AG04450 (cell line): ENCODE data around the gene FOSL2. TPM values are rescaled to one million over a fixed set of nuclear protein-coding genes. Genes with fewer than 3 reads are reported as not detected.

Source experiments
- CTCF ChIA-PET: fragments of 300-600, 350-600 bp; formaldehyde crosslinking; extraction: SDS; loops from one replicate; lab custom pipeline; 2022; ENCODE audit warnings: antibody characterized with exemption, inconsistent platforms; lab: Charles Lee
- POLR2A ChIA-PET: fragments of 350-600 bp; formaldehyde crosslinking; extraction: SDS; loops from one replicate; lab custom pipeline; 2021; ENCODE audit warnings: antibody characterized with exemption, inconsistent platforms; lab: Yijun Ruan, JAX
- DNase-seq: peaks from one replicate; pipeline ENCODE4 v3.0.0-alpha.2; 2011; ENCODE audit warnings: low read depth, low spot score
- H3K27ac ChIP-seq: one replicate; pipeline ENCODE4 v1.5.1; 2012; ENCODE audit warnings: low read depth, low read length, control low read depth
- H3K27me3 ChIP-seq: one replicate; pipeline ENCODE4 v1.6.0; 2012; ENCODE audit warnings: low read length; ENCODE audit not compliant: control insufficient read depth, insufficient read depth
- H3K4me3 ChIP-seq: 2 replicates; pipeline ENCODE4 v1.5.1; 2011; ENCODE audit warnings: mild to moderate bottlenecking, low read depth, low read length, control low read depth
- H3K9me3 ChIP-seq: 2 replicates; pipeline ENCODE4 v1.5.1; 2012; ENCODE audit warnings: low read length; ENCODE audit not compliant: control insufficient read depth, insufficient read depth
- polyA plus RNA-seq: library from polyadenylated mRNA; depleted of rRNA; stranded (reverse); fragments of >200 nt; gene quantifications from 2 replicates; pipeline ENCODE4 v1.2.3, GENCODE V29; 2011
- TF ChIP-seq, protein P1 (sequence below): IDR thresholded peaks from 2 replicates; pipeline ENCODE4 v1.5.1; 2011; ENCODE audit warnings: low read depth, low read length, control low read depth, inconsistent platforms

FOSL2 gene
- polyA plus RNA-seq, 1 experiment = 45.3 TPM

DNA sequence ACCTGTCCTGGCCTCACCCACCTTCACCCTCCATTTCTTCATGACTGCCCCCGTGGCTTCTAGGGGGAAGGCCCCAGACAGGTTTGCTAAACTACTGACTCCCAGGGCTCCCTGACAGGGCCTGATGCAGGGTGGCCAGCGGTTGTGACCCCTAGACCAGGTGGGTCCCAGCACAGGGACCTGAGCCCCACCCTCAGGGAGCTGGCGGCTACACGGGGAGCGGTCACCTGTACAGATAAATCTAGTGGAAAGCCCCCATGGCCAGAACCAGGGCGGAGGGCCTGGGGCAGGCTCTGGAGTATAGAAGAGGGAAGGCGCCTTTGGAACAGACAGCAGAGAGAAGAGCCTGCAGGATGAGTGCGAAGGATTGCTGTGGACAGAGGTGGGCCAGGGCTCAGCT lies 60.7 kb downstream of the FOSL2 start:
- ChIA-PET CTCF (interaction anchor here (0.7 to 2.6 kb wide), 9 partner anchors 9 to 770 kb away, joined by 3 to 14 read pairs (median 4); no protein-coding TSS in a partner anchor), POLR2A (no interaction called here)
- no peak overlapping the region for H3K4me3 ChIP-seq
- TF ChIP-seq, protein P1, sequence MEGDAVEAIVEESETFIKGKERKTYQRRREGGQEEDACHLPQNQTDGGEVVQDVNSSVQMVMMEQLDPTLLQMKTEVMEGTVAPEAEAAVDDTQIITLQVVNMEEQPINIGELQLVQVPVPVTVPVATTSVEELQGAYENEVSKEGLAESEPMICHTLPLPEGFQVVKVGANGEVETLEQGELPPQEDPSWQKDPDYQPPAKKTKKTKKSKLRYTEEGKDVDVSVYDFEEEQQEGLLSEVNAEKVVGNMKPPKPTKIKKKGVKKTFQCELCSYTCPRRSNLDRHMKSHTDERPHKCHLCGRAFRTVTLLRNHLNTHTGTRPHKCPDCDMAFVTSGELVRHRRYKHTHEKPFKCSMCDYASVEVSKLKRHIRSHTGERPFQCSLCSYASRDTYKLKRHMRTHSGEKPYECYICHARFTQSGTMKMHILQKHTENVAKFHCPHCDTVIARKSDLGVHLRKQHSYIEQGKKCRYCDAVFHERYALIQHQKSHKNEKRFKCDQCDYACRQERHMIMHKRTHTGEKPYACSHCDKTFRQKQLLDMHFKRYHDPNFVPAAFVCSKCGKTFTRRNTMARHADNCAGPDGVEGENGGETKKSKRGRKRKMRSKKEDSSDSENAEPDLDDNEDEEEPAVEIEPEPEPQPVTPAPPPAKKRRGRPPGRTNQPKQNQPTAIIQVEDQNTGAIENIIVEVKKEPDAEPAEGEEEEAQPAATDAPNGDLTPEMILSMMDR = no peak
- H3K27me3 ChIP-seq = no peaks in the 10 kb centered on the region
- no peaks in the 10 kb centered on the region; the same call in 1 of the 2 replicates for H3K9me3 ChIP-seq
- H3K27ac ChIP-seq = no peak overlapping the region
- no peak for DNase-seq

DNA sequence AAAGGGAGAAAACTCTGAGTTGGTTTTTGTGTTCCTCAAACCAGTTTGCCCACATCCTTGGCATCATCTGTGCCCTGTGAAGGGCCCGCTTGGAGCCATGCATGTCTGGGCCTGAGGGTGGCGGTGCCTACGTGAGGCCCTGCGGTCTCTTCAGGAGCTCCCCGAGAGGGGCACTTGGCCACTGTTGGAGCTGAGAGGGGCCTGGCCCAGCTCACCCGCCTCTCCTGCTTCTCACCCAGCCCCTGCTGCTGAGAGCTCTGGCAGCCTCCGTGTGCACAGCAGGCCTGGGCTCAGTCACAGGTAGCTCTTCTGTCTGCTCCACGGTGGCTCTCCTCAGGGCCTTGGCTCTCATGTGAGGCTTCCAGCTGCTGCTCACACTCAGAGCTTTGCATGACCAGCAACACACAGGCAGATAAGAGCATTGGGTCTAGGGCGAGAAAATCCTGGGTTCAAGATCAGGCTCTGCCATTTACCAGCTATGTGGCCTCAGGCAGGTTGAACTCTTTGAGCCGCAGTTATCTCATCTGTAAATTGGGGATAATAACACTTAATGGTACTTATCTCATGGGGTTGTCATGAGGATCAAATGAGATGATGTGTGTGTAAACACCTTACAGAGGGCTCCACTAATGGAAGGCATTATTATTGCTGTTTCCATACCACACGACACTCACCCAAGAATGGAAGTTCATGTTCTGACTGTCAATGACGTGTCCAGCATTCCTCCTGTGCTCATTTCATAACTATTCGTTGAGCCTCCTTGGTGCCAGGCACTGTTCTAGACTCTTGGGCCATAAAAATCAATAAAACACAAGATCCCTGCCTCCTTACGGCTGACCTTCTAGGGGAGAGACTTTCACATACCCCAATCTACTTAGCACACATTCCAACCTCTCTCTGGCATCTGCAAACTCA lies 61.6 kb downstream of the FOSL2 start:
- H3K27me3 ChIP-seq = no peaks in the 10 kb centered on the region
- TF ChIP-seq, protein P1 = no peak
- no peak overlapping the region for H3K4me3 ChIP-seq
- no peak for DNase-seq
- no peaks in the 10 kb centered on the region; the same call in 1 of the 2 replicates for H3K9me3 ChIP-seq
- POLR2A ChIA-PET = no interaction called here
- no peak overlapping the region for H3K27ac ChIP-seq
- CTCF ChIA-PET = interaction anchor here (1.9 to 2.6 kb wide), 2 partner anchors 750 to 770 kb away, joined by 13 to 14 read pairs; no protein-coding TSS in a partner anchor

DNA sequence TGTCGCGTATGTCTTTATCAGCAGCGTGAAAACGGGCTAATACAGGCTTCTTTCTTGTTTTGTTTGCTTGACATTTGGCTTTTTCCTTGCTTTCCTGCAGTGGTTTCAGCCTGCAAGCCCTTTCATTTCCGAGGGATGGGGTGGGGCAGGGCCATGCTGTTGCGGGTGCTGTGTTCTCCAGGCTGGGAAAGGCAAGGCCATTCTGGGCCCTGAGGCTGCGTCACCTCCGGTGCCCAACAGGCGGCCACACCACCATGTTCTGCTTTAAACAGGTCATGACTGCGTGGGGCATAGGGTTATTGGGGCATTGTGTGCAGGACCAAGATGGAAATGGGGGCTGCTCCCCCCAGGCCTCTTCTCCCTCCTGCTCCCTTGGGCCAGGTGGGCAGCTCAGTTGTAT lies 64.6 kb downstream of the FOSL2 start:
- DNase-seq = no peak
- H3K27me3 ChIP-seq = no peaks in the 10 kb centered on the region

DNA sequence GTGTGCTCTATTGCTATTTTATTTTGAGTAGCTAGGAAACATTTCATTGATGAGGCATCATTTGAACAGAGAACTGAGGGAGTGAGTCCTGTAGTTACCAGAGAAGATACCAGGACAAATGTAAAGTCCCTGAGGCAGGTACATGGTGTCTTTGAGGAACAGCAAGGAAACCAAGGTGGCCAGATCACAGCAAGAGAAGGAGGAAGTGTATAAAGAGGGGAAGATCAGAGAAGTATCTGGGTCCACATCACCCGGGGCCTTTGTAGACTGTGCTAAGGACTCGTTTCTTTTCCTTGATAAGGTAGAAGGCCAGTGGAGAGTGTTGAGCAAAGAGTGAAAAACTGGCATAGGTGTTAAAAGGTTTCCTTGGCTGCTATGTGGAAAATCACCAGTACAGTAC lies 68.4 kb downstream of the FOSL2 start:
- Histone ChIP-seq H3K27me3 (no peaks in the 10 kb centered on the region), H3K27ac (no peak overlapping the region), H3K4me3 (no peak overlapping the region), H3K9me3 (no peaks in the 10 kb centered on the region; the same call in 1 of the 2 replicates)
- DNase-seq = no peak
- ChIA-PET CTCF (no interaction called here), POLR2A (no interaction called here)
- TF ChIP-seq, protein P1 = no peak

More for the DNA sequence above, 64.6 kb downstream of the FOSL2 start:
- Histone ChIP-seq H3K4me3 (no peak overlapping the region), H3K27ac (no peak overlapping the region), H3K9me3 (no peaks in the 10 kb centered on the region; the same call in 1 of the 2 replicates)
- POLR2A ChIA-PET = no interaction called here
- CTCF ChIA-PET = no interaction called here
- TF ChIP-seq, protein P1 = no peak

DNA sequence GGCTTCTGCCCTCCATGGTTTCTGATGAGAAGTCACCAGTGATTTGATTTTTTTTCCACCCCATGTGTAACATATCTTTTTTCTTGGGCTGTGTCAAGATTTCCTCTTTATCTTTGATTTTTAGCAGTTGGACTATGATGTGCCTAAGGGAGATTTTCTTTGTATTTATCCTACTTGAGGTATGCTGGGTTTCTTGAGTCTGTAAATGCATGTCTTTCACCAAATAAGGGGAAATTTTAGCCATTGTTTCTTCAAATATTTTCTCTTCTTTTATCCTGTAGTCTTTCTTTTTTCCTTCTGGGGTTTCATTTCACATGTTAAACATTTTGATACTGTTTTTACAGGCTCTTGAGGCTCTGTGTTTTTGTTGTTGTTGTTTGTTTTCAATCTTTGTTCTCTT lies 69.5 kb downstream of the FOSL2 start:
- Histone ChIP-seq H3K4me3 (no peak overlapping the region), H3K9me3 (no peaks in the 10 kb centered on the region; the same call in 1 of the 2 replicates), H3K27me3 (no peaks in the 10 kb centered on the region), H3K27ac (no peak overlapping the region)
- ChIA-PET CTCF (no interaction called here), POLR2A (no interaction called here)
- TF ChIP-seq, protein P1 = no peak
- DNase-seq = no peak
